Prostate gland (tissue), 2 donors: ENCODE data around the gene POTEJ.
"Not testable (repeated sequence)": the region's sequence is repeated elsewhere in the genome, so short reads cannot be mapped to it uniquely, and the experiment has no call there.

Source experiments
- POLR2A ChIP-seq: fragments of 450-650 bp; IDR thresholded peaks from one replicate; pipeline ENCODE4 v1.6.1; 2016; ENCODE audit warnings: antibody characterized with exemption, mild to moderate bottlenecking
- POLR2AphosphoS5 ChIP-seq: sonication (generic); formaldehyde crosslinking; IDR thresholded peaks from one replicate; pipeline ENCODE4 v1.6.1; 2017; ENCODE audit warnings: antibody characterized with exemption
- TF ChIP-seq, protein P1 (sequence below), 4 experiments: fragments of 200-600 bp in 2 of 4; fragments of 450-650 bp in 2 of 4; sonication (generic) in 2 of 4; IDR thresholded peaks; 1 replicate in 3 of 4; 2 replicates in 1 of 4; pipeline ENCODE4 v1.5.1; 2016 to 2019; ENCODE audit warnings: antibody characterized with exemption in 4 of 4, mild to moderate bottlenecking in 2 of 4, moderate library complexity in 2 of 4

DNA sequence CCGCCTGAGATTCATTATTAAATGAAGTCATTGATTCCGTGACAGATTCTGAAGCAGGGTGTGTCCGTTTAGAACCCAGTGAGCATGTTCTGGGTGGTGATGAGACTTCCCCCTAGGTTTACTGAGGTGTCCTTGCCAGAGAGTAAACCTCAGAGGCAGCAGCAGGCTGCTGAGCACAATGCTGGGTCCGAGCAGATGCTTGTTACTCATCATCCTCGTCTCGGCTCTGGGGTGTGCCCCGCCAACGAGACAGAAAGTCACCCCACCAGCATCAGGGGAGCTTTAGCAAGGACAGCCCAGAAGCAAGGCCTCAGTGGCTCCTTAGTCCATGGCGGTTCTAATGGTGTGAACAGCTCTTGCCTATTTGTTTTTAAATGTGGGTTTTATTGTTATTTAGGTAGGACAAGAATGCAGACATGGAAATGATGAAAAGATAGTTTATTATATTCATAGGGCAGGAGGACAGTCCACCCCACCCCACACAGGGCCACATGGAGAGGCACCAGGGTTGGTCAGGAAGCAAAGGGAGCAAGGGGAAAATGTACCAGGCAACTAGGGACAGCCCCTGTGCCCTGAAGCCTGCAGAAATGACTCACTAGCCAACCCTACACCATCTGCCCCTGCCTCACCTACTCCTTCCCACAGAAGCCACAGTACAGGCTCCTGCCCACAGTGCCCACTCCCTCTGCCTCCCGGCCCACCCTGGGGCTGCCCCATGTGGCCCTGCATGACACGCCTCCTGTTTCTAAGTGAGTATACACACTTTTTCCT lies 22.4 kb upstream of the POTEJ start:
- TF ChIP-seq, protein P1, sequence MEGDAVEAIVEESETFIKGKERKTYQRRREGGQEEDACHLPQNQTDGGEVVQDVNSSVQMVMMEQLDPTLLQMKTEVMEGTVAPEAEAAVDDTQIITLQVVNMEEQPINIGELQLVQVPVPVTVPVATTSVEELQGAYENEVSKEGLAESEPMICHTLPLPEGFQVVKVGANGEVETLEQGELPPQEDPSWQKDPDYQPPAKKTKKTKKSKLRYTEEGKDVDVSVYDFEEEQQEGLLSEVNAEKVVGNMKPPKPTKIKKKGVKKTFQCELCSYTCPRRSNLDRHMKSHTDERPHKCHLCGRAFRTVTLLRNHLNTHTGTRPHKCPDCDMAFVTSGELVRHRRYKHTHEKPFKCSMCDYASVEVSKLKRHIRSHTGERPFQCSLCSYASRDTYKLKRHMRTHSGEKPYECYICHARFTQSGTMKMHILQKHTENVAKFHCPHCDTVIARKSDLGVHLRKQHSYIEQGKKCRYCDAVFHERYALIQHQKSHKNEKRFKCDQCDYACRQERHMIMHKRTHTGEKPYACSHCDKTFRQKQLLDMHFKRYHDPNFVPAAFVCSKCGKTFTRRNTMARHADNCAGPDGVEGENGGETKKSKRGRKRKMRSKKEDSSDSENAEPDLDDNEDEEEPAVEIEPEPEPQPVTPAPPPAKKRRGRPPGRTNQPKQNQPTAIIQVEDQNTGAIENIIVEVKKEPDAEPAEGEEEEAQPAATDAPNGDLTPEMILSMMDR (IDR thresholded peaks at IDR 0.05), result not testable (repeated sequence)
- TF ChIP-seq POLR2A, POLR2AphosphoS5: not testable (repeated sequence)
